Eye (tissue), 1 donor: ENCODE results near the gene ALOXE3.
"Not testable (repeated sequence)": the region's sequence is repeated elsewhere in the genome, so short reads cannot be mapped to it uniquely, and the experiment has no call there.

Experiments
- DNase-seq: peaks from one replicate; pipeline ENCODE4 v3.0.0-alpha.2; 2015

Gene ALOXE3

GRCh38 chr17:8087952-8088230 is 30.4 kb downstream of the ALOXE3 start:
- DNase-seq, result no peak

- no peak for DNase-seq
Observed at GRCh38 chr17:8087075-8087951, 31.0 kb downstream of the ALOXE3 start, which contains the start of gene ALOX12B. Gene ALOX12B, minus strand, starts transcription at chr17:8087716. Its CDS starts 274 bp downstream, at chr17:8087442.

GRCh38 chr17:8084250-8084649 is 34.1 kb downstream of the ALOXE3 start:
- no peak for DNase-seq

- DNase-seq, result no peak
Observed at GRCh38 chr17:8082292-8082691, 36.0 kb downstream of the ALOXE3 start.

- DNase-seq, result no peak
Observed at GRCh38 chr17:8081876-8082275, 36.4 kb downstream of the ALOXE3 start.

- DNase-seq, result no peak
Observed at GRCh38 chr17:8080799-8081219, 37.5 kb downstream of the ALOXE3 start.

- DNase-seq, result no peak
Observed at GRCh38 chr17:8080208-8080798, 38.0 kb downstream of the ALOXE3 start.

- DNase-seq, result peak; percentile 94
Observed at GRCh38 chr17:8079291-8080207, 38.8 kb downstream of the ALOXE3 start.

- not testable (repeated sequence) for DNase-seq
Observed at GRCh38 chr17:8077939-8078338, 40.4 kb downstream of the ALOXE3 start.

GRCh38 chr17:8076502-8077266 is 41.6 kb downstream of the ALOXE3 start:
- DNase-seq, result no peak

GRCh38 chr17:8075574-8076342 is 42.6 kb downstream of the ALOXE3 start:
- DNase-seq, result no peak

GRCh38 chr17:8075081-8075480 is 43.2 kb downstream of the ALOXE3 start:
- DNase-seq, result no peak

- no peak for DNase-seq
Observed at GRCh38 chr17:8074554-8074953, 43.8 kb downstream of the ALOXE3 start.

- peak; percentile 89 for DNase-seq
Observed at GRCh38 chr17:8073627-8074484, 44.5 kb downstream of the ALOXE3 start.

GRCh38 chr17:8072729-8073461 is 45.4 kb downstream of the ALOXE3 start:
- DNase-seq, result peak; percentile 49

GRCh38 chr17:8072341-8072728 is 46.0 kb downstream of the ALOXE3 start:
- peak; percentile 54 for DNase-seq

GRCh38 chr17:8071496-8071895 is 46.8 kb downstream of the ALOXE3 start:
- DNase-seq, result no peak

- DNase-seq, result no peak
Observed at GRCh38 chr17:8069587-8069860, 48.8 kb downstream of the ALOXE3 start.

GRCh38 chr17:8068736-8069586 is 49.4 kb downstream of the ALOXE3 start:
- DNase-seq, result no peak
